ENCODE results near the gene DRAXIN.
A peak's percentile ranks its signal among the peaks of the same experiment; 100 is the strongest.

The DRAXIN gene

DNA sequence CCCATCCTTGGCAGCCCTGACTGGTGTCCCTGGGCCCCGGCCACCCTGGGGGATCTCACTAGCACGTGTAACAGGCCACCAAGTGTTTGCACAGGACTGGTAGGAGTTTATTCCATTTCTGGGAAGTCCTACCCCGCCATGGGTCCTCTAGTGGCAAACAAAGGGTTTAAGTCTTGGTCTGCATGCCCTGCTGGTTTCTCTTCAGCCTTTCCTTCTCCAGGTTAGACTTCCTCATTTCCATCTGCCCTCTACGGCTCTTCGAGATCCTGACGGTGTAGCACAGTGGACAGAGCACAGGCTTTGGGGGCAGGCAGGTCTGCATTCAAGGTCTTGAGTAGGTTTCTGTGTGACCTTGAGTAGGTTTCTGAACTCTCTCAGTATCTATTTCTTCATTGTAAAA lies 47.3 kb downstream of the DRAXIN start:
- DNase-seq, result no peak

DNA sequence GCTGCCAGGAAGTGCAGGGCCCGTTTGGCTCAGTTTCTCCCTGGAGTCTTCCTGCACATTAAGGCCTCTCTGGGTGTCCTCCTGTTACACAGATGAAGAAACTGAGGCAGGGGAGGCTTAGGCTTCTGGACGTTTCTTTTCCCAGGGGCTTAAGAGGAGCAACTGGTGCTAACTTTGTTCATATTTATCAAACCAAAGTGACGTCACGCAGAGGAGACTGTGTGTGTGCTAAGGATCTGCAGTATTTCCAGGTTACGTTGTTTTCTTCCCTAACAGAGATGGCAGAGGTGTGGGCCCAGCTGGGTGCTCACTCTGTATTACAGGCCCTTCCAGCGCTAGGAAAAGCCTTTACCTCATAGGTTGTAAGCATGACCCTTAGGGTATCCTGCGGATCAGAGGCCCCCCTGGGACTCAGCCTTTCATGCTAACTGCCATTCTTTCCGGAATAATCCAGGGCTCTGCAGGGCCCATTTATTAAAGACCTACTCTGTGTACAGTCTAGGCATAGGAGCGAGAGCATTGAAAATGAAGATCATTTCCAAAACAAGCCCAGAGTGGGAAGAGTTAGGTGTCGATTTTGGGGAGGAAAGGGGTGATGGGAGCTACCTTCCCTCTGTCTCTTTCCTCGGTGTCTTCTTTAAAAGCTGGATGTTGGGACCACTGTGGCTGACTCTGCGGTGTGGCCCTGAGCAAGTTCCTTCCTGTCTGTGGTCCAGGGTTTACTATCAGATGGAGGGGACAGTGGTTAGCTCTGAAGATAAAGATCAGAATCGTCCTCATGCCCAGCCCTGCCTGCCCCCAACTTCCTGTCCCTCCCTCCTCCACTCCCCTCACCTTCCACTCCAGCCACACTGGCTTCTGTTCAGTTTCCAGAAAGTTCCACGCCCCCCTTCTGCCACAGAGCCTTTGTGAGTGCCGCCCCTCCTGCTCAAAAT lies 49.0 kb downstream of the DRAXIN start:
- no peak for DNase-seq

DNA sequence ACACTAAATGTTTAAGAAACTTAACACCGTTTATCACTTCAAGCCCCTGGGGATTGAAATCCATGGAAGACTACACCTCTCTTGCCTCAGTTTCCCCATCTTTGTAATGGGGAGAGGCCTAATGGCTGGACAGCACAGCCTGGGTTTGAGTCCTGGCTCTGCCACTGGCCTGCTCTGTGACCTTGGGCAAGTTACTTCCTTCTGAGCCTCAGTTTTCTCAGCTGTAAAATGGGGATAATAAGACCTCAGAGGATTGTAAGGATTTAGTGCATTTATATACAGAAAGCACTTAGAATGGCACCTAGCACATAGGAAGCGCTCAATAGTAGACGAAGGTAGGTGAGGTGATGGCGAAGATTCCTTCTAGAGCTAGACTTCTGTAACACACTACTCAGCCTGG lies 50.0 kb downstream of the DRAXIN start:
- no peak for DNase-seq

DNA sequence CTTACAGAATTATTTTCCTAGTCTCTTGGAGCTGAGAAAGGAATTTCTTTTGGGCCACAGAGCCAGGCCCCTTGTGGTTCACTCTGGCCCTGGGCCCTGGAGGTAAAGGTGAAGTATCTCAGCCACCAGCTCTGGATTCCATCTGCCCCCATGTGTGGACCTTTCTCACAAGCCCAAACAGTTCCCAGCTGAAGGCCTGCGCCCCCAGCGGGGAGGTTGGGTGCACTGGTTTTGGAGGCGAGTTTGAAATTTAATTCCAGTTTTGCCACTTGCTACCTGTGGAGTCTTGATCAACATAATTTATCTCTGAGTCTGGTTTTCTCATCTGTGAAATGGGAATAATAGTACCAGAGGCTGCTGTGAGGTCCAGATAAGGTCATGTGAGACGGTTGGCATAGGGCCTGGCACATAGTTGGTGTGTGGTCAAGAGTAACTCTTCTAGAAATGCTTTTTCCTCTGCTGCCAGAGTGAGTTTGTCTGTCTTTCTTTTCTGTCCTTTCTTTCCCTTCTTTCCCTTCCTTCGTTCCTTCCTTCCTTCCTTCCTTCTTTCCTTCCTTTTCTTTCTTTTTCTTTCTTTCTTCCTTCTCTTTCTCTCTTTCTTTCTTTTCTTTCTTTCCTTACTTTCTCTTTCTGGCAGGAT lies 50.5 kb downstream of the DRAXIN start:
- no peak for DNase-seq

DNA sequence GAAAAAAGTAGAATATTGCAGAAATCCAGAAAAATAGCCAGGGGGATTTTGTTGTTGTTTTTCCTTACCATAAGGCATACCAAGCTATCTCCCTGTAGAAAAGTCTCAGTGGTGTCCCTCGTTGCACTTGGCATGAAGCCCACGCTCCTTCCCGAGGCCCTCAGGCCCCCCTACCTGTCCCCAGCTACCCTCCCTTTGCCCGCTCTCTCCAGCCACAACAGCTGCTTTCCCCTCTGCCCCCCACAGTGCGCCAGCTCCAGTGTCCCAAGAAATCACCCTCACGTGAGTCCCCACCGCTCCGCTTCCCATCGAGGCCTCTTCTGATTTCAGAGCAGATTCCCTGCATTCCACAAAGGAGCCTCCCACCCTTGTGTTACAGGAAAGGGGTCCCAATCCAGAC lies 52.8 kb downstream of the DRAXIN start:
- DNase-seq, result no peak

DNA sequence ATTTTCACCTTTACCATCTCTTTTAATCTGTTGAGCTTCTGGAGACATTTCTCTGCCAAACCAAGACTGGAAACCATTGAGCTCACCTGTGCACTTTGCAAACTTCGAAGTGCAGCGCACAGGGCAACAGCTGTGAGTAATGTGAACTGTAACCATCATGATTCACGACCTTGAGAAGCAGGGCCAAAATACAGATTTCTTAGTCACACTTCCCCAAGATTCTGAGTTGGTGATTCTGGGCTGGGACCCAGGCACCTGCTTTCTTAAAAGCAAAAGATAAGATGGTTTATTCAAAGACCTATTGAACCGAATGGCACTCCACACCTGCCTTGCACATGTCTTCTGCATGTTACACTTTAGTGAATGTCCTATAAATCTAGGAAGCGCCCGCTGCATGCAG lies 54.6 kb downstream of the DRAXIN start:
- DNase-seq, result no peak

DNA sequence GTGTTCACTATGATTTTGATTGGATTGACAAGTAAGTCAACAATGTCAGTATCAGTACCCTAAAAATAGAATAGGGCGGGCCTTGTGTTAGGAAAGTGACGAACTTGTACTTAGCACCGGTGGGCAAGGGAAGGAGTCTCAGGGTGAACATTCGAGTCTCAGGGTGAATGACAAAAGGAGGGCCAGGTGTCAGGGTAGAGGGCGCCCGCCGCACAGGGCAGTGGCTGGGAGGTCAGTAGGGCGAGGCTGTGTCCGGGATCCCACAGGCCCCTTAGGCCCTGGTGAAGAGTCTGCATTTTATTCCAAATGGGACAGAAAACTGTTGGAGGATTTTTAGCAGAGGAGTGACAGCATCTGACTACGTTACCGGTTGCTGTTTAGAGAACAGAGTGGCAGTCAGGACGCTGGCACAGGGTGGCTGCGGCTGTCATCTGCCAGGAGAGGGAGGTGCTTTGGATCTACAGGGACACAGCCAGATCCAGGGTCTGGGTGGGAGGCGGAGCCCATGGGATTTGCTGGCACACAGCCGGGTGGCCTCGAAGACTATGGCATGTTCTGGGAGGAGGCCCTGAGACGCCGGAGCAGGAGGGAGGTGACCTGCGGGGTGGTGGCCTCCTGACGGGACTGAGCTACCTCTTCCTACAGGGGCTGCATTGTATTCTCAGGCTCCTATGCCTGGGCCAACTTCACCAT lies 55.4 kb downstream of the DRAXIN start:
- DNase-seq, result no peak

DNA sequence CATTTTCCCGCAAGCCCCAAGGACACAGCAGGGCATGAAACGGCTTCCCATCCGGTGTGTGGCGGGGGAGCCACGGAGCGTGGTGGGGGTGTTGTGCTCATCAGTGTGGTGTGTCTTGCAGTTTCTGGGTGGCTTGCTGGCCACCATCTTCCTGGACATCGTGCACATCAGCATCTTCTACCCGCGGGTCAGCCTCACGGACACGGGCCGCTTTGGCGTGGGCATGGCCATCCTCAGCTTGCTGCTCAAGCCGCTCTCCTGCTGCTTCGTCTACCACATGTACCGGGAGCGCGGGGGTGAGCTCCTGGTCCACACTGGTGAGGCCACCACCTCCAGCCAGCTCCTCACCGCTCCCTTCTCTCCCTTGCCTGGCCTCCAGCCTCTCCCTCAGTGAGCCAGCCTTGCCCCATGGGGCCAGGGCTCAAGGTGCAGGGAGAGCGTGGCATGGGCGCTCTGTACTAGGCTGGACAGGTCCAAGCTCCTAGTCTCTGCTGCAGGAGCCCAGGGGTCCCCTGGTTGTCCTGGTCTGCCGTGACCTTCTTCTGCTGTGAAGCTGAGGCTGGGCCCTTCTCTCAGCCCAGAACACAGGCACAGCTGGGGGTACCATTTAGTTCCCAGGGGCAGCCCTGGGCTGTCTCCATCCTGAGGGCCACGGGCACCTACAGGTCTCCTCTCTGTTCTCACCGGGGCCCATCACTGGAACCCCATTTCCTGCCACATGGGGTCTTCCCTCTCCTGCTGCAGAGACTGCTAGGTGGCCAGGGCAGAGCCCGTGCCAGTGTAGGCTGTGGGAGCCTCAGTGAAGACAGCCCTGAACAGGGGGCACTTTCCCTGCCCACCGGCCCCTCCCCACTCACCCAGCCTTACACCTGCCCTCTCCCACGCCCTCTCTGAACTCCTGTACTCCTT lies 57.0 kb downstream of the DRAXIN start:
- no peak for DNase-seq

DNA sequence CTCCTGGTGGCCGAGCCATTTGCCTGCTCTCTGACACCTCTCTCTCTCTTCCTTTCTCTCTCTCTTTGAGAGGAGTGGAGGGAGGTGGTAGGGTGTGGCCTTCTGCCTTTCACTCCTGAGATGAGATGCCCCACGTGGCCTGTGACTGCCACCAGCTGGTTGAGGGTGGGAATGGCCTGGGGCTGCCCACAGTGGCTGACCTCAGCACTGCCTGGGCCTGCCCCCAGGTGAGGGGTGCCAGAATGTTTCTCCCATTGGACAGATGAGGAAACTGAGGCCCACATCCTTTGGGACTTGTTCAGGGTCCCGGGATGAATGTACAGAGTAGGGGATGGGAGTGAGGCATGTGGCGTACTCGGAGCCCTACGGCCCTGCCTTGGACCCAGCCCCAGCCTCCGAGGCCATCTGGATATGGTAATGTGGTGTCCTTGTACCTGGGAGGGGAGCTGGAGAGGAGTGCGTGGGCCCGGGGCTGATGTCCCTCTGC lies 57.7 kb downstream of the DRAXIN start:
- DNase-seq, result peak; percentile 28

DNA sequence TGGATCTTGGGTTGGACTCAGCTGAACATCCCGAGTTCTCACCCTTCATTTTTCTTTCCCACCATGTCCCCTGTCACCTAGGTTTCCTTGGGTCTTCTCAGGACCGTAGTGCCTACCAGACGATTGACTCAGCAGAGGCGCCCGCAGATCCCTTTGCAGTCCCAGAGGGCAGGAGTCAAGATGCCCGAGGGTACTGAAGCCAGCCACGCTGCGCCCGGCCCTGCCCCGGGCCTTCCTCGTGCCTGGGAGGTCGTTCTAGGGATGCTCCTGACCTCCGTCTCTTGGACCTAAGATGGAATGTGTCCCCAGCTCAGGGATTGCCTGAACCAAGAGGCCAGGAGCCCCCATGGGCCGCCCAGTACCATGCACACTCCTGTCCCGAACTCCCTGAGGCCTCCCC lies 58.5 kb downstream of the DRAXIN start:
- DNase-seq, result no peak

DNA sequence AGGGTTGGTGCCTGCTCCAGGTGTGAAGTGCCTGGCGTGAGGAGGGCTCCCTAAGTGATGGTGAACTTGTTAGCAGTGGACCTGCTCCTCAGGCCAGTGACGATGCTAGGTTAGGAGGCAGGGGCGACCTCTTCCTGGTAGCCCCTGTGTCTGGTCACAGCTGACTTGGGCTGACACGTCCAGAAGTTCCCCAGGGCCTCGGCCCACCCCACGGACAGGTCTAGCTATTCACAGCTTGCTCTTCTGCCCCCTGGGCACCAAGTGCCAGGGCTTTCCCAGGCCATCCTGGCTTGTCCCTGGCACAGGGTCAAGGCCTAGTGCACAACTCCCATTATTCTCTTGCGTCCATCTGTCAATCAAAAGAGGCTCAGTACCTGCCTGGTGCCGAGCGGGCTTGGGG lies 59.6 kb downstream of the DRAXIN start:
- no peak for DNase-seq

DNA sequence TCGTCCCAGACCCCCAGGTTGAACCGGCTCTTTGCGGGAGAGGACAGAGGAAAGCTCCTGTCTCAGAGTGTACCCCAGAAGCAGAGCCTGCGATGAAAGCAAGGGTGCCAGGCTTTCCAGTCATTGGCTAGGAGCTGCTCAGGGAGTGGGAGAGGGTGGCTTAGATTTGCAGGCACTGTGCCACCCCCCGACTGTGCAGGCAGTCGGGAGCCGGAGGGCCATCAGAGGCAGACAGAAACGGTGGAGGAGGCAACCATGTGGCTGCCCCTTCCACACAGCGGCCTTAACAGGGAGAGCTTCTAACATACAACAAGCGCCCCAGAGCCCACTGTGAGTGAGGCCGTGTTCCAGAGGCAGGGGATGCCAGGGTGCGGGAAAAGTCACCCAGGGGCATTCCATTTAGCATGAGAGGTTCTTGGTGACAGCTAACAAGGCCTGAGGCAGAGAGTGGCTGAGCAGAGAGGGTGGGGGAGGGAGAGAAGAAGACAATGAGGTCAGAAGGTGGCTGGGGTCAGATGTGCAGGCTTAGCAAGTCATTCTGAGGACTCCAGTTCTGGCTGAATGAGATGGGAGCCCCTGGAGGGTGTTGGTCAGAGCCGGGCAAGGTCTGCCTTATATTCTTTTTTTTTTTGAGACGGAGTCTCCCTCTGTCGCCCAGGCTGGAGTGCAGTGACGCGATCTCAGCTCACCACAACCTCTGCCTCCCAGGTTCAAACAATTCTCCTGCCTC lies 61.0 kb downstream of the DRAXIN start:
- no peak for DNase-seq

DNA sequence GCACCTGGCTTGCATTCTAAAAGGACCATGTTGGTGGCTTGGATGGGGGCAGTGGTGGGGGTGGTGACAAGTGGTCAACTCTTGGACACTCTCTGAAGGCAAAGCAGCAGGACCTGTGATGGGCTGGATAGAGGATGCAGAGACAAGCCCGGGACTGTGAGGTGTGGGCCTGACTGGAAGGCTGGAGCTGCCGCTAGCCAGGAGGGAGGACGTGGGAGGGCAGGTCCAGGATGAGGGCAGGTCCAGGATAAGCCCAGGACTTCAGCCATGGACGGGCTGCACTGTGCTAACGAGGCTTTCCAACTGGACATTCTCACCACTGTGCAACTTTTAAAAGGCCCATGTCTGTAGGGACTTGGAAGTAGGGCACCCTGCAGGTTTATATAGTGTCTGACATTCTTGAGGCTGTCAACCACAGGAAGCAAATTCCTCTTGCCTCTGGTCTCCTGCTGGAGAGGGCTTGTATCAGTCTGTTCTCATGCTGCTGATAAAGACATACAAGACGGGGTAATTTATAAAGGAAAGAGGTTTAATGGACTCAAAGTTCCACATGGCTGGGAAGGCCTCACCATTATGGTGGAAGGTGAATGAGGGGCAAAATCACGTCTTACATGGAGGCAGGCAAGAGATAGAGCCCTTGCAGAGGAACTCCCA lies 62.2 kb downstream of the DRAXIN start:
- no peak for DNase-seq

DNA sequence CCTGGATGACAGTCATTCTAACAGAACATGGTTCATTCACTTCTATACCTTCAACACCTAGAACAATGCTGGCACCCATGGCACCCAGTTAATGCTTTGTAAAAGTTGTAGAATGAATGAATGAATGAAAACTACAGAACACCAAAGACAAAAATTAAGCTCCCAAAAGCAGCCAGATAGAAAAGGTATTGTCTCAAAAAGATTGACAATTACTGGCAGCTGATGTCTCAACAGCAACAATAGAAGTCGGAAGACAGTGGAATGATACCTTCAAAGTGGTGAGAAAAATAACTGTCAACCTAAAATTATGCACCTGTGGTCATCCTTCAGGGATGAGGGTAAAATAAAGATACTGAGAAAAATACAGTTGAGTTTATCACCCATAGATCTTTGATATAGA lies 65.5 kb downstream of the DRAXIN start:
- DNase-seq, result no peak

DNA sequence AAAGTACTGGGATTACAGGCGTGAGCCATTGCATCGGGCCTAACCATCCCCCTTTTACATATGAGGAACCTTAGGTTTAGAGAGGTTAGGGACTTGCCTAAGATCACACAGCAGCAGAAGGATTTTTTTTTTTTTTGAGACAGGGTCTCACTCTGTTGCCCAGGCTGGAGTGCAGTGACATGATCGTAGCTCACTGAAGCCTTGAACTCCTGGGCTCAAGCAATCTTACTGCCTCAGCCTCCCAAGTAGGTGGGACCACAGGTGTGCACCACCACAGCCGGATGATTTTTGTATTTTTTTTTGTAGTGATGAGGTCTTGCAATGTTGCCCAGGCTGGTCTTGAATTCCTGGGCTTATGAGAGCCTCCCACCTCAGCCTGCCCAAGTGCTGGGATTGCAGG lies 68.3 kb downstream of the DRAXIN start:
- DNase-seq, result no peak

DNA sequence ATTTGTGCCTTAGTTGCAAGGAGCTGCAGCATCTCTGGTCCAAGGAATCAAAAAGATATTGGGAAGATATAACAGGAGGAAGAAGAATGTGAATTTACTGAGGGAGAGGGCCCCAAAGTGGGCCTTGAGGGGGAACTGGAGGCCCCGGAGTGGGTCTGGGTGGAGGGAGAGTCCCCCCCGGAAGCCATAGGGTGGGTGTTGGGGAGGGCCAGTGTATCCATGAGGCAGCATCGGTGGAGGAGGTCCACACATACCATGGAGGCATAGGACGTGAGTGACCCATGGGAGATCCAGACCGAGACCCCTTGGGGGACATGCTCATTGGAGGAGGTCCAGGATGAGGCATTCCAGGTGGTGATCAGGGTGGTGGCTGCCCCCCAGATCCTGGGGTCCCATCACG lies 69.8 kb downstream of the DRAXIN start:
- no peak for DNase-seq

DNA sequence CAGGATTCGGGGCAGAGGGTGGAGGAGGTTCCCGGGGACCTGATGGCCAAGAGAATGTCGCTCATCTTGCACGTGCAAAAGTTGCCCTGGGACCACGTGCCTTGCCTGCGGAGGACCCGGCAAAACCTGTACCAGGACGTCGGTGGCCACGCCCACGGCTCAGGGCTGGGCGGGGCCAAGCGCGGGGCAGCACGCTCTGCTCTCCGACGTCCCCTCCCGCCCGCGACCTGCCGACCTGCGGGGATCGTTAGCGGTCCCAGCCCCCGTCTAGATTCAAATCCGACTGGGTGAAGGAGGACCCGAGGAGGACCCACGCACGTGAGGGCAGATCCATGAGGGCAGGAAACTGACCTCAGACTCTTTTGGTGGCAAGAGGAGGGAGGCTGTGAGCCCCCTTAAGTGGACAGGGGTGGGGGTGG lies 70.5 kb downstream of the DRAXIN start, which contains the start of gene C1orf167:
Gene C1orf167 (plus strand): TSS at position 206 of the 419 bp plus-strand sequence. CDS start 2,208 bp downstream, outside the sequence.
- peak; percentile 34 for DNase-seq

DNA sequence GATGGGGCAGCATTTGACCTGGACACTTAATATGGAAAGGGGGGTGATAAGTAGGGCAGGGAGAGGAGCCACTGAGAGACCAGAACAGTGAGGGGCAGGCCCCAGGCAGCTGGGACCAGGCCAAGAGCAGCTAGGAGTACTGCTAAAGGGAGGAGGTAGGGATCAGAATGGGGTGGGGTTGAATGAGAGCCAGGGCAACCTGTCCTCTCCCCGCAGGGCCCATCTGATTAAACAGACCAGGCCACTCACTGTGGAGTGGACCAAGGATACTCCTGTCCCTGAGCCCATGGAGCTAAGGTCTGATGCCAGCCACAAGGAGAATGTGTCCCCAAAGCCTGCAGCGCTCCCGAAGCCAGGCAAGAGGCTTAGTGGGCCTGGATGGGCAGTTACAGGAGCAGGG lies 72.6 kb downstream of the DRAXIN start:
- DNase-seq, result no peak

DNA sequence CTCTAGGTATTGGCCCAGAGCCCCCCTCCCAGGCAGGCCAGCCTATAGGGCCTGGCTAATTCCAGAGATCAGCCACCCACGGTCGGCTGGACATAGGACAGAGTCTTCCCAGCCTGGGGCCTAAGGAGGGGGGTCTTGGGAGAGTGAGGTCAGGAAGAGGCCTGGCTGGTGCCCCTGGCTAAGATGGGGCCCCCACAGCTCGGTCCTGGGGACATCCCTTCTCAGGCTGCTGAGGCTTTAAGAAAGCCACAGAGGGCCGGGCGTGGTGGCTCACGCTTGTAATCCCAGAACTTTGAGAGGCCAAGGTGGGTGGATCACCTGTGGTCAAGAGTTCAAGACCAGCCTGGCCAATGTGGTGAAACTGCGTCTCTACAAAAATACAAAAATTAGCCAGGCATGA lies 73.0 kb downstream of the DRAXIN start:
- no peak for DNase-seq

DNA sequence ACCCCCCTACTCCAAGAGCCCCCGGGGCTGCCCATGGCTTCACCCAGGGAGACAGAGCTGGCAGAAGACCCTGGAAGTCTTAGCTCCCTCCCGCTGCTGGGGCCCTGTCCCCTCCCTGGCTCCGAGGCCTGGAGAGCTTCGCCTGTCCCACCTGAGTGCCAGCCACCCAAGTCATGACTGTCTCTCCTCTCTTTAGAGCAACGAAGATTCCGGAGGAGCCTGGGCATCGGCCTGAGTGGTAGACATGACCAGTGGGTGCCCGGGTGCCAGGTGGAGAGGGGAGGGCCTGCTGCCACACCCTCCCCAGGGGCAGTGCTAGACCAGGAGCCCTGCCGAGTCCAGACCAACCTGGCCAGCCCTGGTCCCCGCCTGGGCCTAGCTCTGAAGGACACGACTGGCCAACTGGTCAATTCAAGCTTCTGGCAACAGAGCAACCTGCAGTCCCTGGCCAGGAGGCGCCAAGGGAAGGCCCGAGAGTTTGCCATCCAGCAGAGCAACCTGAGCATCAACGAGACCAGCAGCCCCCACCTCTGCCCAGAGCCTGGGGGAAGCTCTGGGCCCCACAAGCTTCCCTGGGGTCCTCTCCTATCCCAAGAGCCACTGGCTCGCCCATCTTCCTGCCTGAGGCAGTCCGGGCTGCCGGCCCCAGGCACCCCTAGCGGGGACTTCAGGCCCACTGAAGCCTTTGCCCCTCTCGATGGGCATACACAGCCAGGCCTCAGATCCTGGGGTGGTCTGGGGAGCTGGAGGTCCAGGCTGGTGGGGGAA lies 74.3 kb downstream of the DRAXIN start:
- DNase-seq, result no peak

Data from stimulated activated CD4-positive, alpha-beta T cell treated with anti-CD3 and anti-CD28 coated beads, Interleukin-12 subunit alpha, Interleukin-12 subunit beta, amount 100 ng/mL, for 4 hours (primary cell).